GM23248 (cell line): ENCODE measurements around the gene GPR176. TPM values are rescaled to one million over a fixed set of nuclear protein-coding genes. Genes with fewer than 3 reads are reported as not detected.

Experiments used
- DNase-seq: peaks from one replicate; pipeline ENCODE4 v3.0.0-alpha.2; 2015
- H2AFZ ChIP-seq: fragments of 200-600 bp; sonication (generic); 2 replicates; pipeline ENCODE4 v1.6.1; 2016; ENCODE audit warnings: antibody characterized with exemption
- H3F3A ChIP-seq: fragments of 200-600 bp; sonication (generic); 2 replicates; pipeline ENCODE4 v1.6.1; 2016; ENCODE audit warnings: mild to moderate bottlenecking, antibody characterized with exemption, mixed run types; ENCODE audit not compliant: insufficient read depth
- H3K27ac ChIP-seq: fragments of 200-600 bp; sonication (generic); 2 replicates; pipeline ENCODE4 v1.5.1; 2016; ENCODE audit warnings: mild to moderate bottlenecking
- H3K27me3 ChIP-seq: fragments of 200-600 bp; sonication (generic); replicated peaks from 2 replicates; pipeline ENCODE4 v1.6.1; 2016; ENCODE audit warnings: mild to moderate bottlenecking; ENCODE audit not compliant: insufficient read depth
- H3K36me3 ChIP-seq: fragments of 200-600 bp; sonication (generic); 2 replicates; pipeline ENCODE4 v1.6.1; 2016; ENCODE audit warnings: low read depth, mild to moderate bottlenecking
- H3K4me1 ChIP-seq: fragments of 200-600 bp; sonication (generic); 2 replicates; pipeline ENCODE4 v1.6.1; 2016; ENCODE audit warnings: mild to moderate bottlenecking; ENCODE audit not compliant: insufficient read depth
- H3K4me2 ChIP-seq: fragments of 200-600 bp; sonication (generic); one replicate; pipeline ENCODE4 v1.6.1; 2016; ENCODE audit warnings: mild to moderate bottlenecking; ENCODE audit not compliant: unreplicated experiment
- H3K4me3 ChIP-seq: fragments of 200-600 bp; sonication (generic); 2 replicates; pipeline ENCODE4 v1.5.1; 2016; ENCODE audit warnings: mild to moderate bottlenecking
- H3K79me2 ChIP-seq: fragments of 200-600 bp; sonication (generic); 2 replicates; pipeline ENCODE4 v1.6.1; 2016; ENCODE audit warnings: mild to moderate bottlenecking; ENCODE audit not compliant: insufficient read depth
- H3K9ac ChIP-seq: fragments of 200-600 bp; sonication (generic); 2 replicates; pipeline ENCODE4 v1.6.1; 2016; ENCODE audit warnings: mild to moderate bottlenecking
- H3K9me2 ChIP-seq: fragments of 200-600 bp; sonication (generic); 2 replicates; pipeline ENCODE4 v1.6.1; 2016; ENCODE audit warnings: mixed run types, mild to moderate bottlenecking, moderate library complexity; ENCODE audit not compliant: insufficient read depth
- H3K9me3 ChIP-seq: fragments of 200-600 bp; sonication (generic); one replicate; pipeline ENCODE4 v1.6.1; 2017; ENCODE audit warnings: low read depth
- H4K20me1 ChIP-seq: fragments of 200-600 bp; sonication (generic); 2 replicates; pipeline ENCODE4 v1.6.0; 2016; ENCODE audit not compliant: insufficient read depth
- EZH2 ChIP-seq: fragments of 200-600 bp; sonication (generic); IDR thresholded peaks from 2 replicates; pipeline ENCODE4 v1.6.1; 2018; ENCODE audit warnings: antibody characterized with exemption, mild to moderate bottlenecking; ENCODE audit not compliant: insufficient read depth, poor library complexity, severe bottlenecking
- EZH2phosphoT487 ChIP-seq: fragments of 200-600 bp; sonication (generic); IDR thresholded peaks from 2 replicates; pipeline ENCODE4 v1.6.1; 2018; ENCODE audit warnings: antibody characterized with exemption, moderate library complexity, mild to moderate bottlenecking, low read depth; ENCODE audit not compliant: insufficient read depth
- WGBS, 2 experiments: methylation state at CpG; one replicate each; pipeline ENCODE4 v1.1.6; 2015 to 2017; ENCODE audit warnings: low lambda C conversion rate in 2 of 2, low coverage in 1 of 2; ENCODE audit errors: missing lambda C conversion rate in 2 of 2; 5-methylcytosine and 5-hydroxymethylcytosine counted together
- in situ Hi-C: fragments of 300-500 bp; cut with MboI; formaldehyde crosslinking; loops from 2 replicates; pipeline ENCODE4 v1.15.0; 2020
- polyA plus RNA-seq: library from polyadenylated mRNA; unstranded; fragments of >200 nt; fragmentation: Nextera tagmentation; extraction: Ambion mirVana; gene quantifications from 2 replicates; pipeline ENCODE4 v1.2.1, GENCODE V29; 2016
- total RNA-seq: library from RNA; depleted of rRNA; stranded (reverse); fragments of >200 nt; shearing (Covaris generic); gene quantifications from 2 replicates; pipeline ENCODE4 v1.2.3, GENCODE V29; 2014

Gene GPR176
- total and polyA plus RNA-seq, 2 experiments from 2014 or later = 161 to 254 TPM

DNA sequence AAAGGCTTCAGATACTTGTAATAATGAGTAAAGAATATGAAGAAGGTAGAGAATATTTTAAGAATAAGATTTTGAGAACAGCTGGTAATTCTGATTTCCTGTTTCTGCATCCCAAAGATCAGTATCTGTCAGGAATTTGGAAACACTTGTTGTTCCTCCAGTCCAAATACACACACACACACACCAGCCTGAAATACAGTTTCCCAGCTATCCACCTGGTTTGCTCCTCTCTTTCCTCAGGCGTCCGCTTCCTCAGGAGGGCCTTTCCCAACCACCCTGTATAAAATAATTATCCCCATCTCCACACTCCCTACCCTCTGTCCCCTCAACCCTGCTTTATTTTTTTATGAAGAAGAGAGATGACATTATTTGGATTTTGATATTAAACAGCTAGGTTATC lies 135.4 kb downstream of the GPR176 start:
- in situ Hi-C loops = no loop called here
- peak overlapping the region; percentile 85 for H3K4me2 ChIP-seq

GRCh38 chr15:39784125-39784524 lies 135.9 kb downstream of the GPR176 start:
- peak overlapping the region; percentile 98 for H3K4me3 ChIP-seq
- no peaks in the 10 kb centered on the region for H3K9me2 ChIP-seq
- peak overlapping the region; percentile 85 for H3K4me2 ChIP-seq
- in situ Hi-C loops = no loop called here
- H3K36me3 ChIP-seq = no peaks in the 10 kb centered on the region
- peak overlapping the region; percentile 65; the same call in 1 of the 2 replicates for H3K27ac ChIP-seq
- no peaks in the 10 kb centered on the region for H4K20me1 ChIP-seq
- peaks cover 21% of the 10 kb centered on the region for H3K79me2 ChIP-seq
- H3K27me3 ChIP-seq = no peaks in the 10 kb centered on the region
- TF ChIP-seq EZH2phosphoT487 = no peak
- no peak for TF ChIP-seq EZH2
- peaks cover 61% of the 10 kb centered on the region for H3F3A ChIP-seq
- 37 to 39% methylated on average over 4 of the region's 4 CpGs for WGBS, 2 experiments
- no peaks in the 10 kb centered on the region for H3K9me3 ChIP-seq
- DNase-seq = peak; percentile 69
- peaks cover 49% of the 10 kb centered on the region for H3K4me1 ChIP-seq
- peak overlapping the region; percentile 87 for H3K9ac ChIP-seq
- no peak overlapping the region; the same call in 1 of the 2 replicates for H2AFZ ChIP-seq

More for the DNA sequence above, 135.4 kb downstream of the GPR176 start:
- H3K4me1 ChIP-seq = peaks cover 54% of the 10 kb centered on the region
- 0 out of 2 replicates have a peak overlapping the region, but pooled peaks have one; percentile 65 for H3K27ac ChIP-seq
- H2AFZ ChIP-seq = no peak overlapping the region
- no peaks in the 10 kb centered on the region for H3K9me3 ChIP-seq
- TF ChIP-seq EZH2 (no peak), EZH2phosphoT487 (no peak)
- no peaks in the 10 kb centered on the region for H3K9me2 ChIP-seq
- no peak for DNase-seq
- peak overlapping the region; percentile 98 for H3K4me3 ChIP-seq
- WGBS, 2 experiments = 96% methylated on average over 2 of the region's 2 CpGs
- peaks cover 66% of the 10 kb centered on the region for H3F3A ChIP-seq
- peak overlapping the region; percentile 87 for H3K9ac ChIP-seq
- H3K27me3 ChIP-seq = no peaks in the 10 kb centered on the region
- H3K36me3 ChIP-seq = no peaks in the 10 kb centered on the region
- no peaks in the 10 kb centered on the region for H4K20me1 ChIP-seq
- peaks cover 21% of the 10 kb centered on the region for H3K79me2 ChIP-seq

DNA sequence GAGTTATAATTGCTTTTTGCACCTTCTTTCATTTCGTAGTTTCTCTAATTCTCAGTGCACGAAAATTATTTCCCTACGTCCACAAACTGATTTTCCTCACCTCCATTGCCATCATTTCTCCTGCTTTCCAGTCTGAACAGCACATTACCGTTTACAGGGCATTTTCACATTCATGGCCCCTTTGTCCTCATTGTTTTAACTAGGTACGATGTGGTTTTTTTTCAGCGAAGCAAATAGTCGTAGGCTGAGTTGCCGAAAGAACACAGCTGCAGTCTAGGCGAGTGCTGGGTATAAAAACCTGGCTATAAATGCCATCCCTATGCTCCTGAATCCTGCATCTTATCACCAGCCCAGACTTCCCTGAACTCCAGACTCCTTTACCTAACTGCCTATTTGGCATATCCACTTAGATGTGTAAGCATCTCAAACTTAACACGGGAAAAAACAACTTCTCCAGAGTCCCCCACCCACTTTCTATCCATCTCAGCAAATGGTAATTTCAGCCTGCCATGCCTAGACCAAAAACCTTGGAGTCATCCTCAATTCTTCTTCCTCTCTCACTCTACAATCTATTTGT lies 136.7 kb downstream of the GPR176 start:
- peak overlapping the region; percentile 98 for H3K4me3 ChIP-seq
- H3K27me3 ChIP-seq = no peaks in the 10 kb centered on the region
- H3K4me2 ChIP-seq = peak overlapping the region; percentile 85
- H3K9me3 ChIP-seq = no peaks in the 10 kb centered on the region
- WGBS, 2 experiments = 2% methylated on average over 10 of the region's 10 CpGs
- peak overlapping the region; percentile 65 for H3K27ac ChIP-seq
- DNase-seq = peak; percentile 56
- H3K36me3 ChIP-seq = no peaks in the 10 kb centered on the region
- H4K20me1 ChIP-seq = no peaks in the 10 kb centered on the region
- peak overlapping the region; percentile 87 for H3K9ac ChIP-seq
- peaks cover 21% of the 10 kb centered on the region for H3K79me2 ChIP-seq
- peak overlapping the region; percentile 94 for H2AFZ ChIP-seq
- TF ChIP-seq EZH2 = no peak
- no peak for TF ChIP-seq EZH2phosphoT487
- in situ Hi-C loops = no loop called here
- H3K4me1 ChIP-seq = peaks cover 41% of the 10 kb centered on the region
- H3K9me2 ChIP-seq = no peaks in the 10 kb centered on the region
- peaks cover 53% of the 10 kb centered on the region for H3F3A ChIP-seq

DNA sequence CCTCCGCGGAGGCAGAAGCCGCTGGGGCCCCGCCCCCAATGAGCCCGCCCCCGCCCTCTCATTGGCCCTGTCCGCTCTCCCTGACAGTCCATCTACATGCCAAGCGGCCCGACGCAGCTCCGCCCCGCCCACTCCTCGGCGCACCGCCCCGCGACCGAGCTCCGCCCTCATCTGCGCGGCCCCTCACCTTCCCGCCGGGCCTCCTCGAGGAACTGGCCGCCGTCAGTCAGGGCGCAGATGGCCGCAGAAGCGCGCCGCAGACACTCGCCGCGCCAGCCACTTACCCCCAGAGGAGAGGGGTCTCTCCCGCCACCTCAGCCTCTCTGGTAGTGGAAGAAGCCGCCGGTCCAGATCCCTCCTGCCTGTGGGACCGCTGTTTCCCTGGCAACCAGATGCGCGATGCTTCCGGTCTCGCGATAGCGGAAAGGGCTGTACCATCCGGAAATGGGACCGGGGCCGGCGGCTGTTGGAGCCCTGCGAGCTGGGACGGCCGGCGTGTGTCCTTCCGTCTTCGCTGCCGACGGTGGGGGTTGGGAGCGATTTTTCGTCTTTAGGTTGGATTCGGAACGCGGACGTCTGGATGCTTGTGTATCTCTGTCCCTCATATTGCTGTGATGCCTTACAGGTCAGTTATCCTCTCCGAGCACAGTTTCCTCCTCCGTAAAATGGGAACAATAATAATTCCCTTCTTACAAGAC lies 137.5 kb downstream of the GPR176 start, which contains the start of gene FSIP1:
FSIP1 (minus strand) TSS at position 401 of the 698 bp plus-strand sequence. CDS start 6,317 bp downstream, outside the sequence.
- H4K20me1 ChIP-seq = no peaks in the 10 kb centered on the region
- peak within 1 kb of the TSS; percentile 85 for H3K4me2 ChIP-seq
- H3K9ac ChIP-seq = peak within 1 kb of the TSS; percentile 87
- in situ Hi-C loops = no loop called here
- DNase-seq = peak; percentile 99
- H3K27me3 ChIP-seq = no peaks in the 10 kb centered on the region
- no peaks in the 10 kb centered on the region for H3K9me3 ChIP-seq
- H3K4me1 ChIP-seq = peaks cover 34% of the 10 kb centered on the region
- no peaks in the 10 kb centered on the region for H3K9me2 ChIP-seq
- TF ChIP-seq EZH2phosphoT487 (no peak), EZH2 (no peak)
- H3K36me3 ChIP-seq = no peaks in the 10 kb centered on the region
- H3K4me3 ChIP-seq = peak within 1 kb of the TSS; percentile 98
- 1% methylated on average over 44 to 52 of the region's 64 CpGs for WGBS, 2 experiments
- H3K27ac ChIP-seq = peak within 1 kb of the TSS; percentile 65
- H3F3A ChIP-seq = peaks cover 45% of the 10 kb centered on the region
- H3K79me2 ChIP-seq = peaks cover 21% of the 10 kb centered on the region
- peak within 1 kb of the TSS; percentile 94 for H2AFZ ChIP-seq
